Measurements from ENCODE around the gene C1orf159. TPM values are rescaled to one million over a fixed set of nuclear protein-coding genes. Genes with fewer than 3 reads are reported as not detected.

The C1orf159 gene
- total RNA-seq, 2 donors from 2014 or later, result 8.8 to 13.2 TPM

GRCh38 chr1:1086911-1087341 is 29.0 kb downstream of the C1orf159 start:
- no peak overlapping the region for H3K4me3 ChIP-seq
- no peaks in the 10 kb centered on the region for H3K36me3 ChIP-seq (replicated peaks in 1 of 2; ENCODE audit: insufficient read depth in 1 of 2, low read depth in 2 of 2)
- no peak for DNase-seq
- H3K9me3 ChIP-seq, result no peaks in the 10 kb centered on the region
- intact Hi-C loops (cut with DNase I), result no loop called here
- no peak for ATAC-seq
- no peaks in the 10 kb centered on the region for H3K27me3 ChIP-seq
- no peak overlapping the region for H3K27ac ChIP-seq
- no peaks in the 10 kb centered on the region for H3K4me1 ChIP-seq
- 84 to 92% methylated on average over 10 to 11 of the region's 17 CpGs for WGBS, 2 donors
- TF ChIP-seq POLR2A (IDR thresholded peaks at IDR 0.05), result no peak
- TF ChIP-seq CTCF (IDR thresholded peaks at IDR 0.05), result no peak

- Histone ChIP-seq H3K27ac (no peak overlapping the region), H3K27me3 (no peaks in the 10 kb centered on the region), H3K4me1 (no peaks in the 10 kb centered on the region), H3K36me3 (replicated peaks in 1 of 2; ENCODE audit: insufficient read depth in 1 of 2, low read depth in 2 of 2) (no peaks in the 10 kb centered on the region), H3K4me3 (no peak overlapping the region), H3K9me3 (no peaks in the 10 kb centered on the region)
- DNase-seq, result no peak
- no peak for ATAC-seq
- intact Hi-C loops (cut with DNase I), result no loop called here
- WGBS, 2 donors, result 89 to 93% methylated on average over 15 to 37 of the region's 38 CpGs
- no peak for TF ChIP-seq CTCF (IDR thresholded peaks at IDR 0.05)
- no peak for TF ChIP-seq POLR2A (IDR thresholded peaks at IDR 0.05)
Measured at GRCh38 chr1:1085911-1086841, 29.7 kb downstream of the C1orf159 start.

- DNase-seq, result no peak
- 93% methylated on average over 26 of the region's 30 CpGs; no CpG with 5 or more reads in 1 of the 2 donors for WGBS, 2 donors
- no peak for ATAC-seq
- no peaks in the 10 kb centered on the region for H3K36me3 ChIP-seq (replicated peaks in 1 of 2; ENCODE audit: insufficient read depth in 1 of 2, low read depth in 2 of 2)
- no peaks in the 10 kb centered on the region for H3K9me3 ChIP-seq
- H3K27me3 ChIP-seq, result no peaks in the 10 kb centered on the region
- H3K4me1 ChIP-seq, result peaks cover 2% of the 10 kb centered on the region
- H3K27ac ChIP-seq, result no peak overlapping the region
- TF ChIP-seq POLR2A (IDR thresholded peaks at IDR 0.05) (no peak), CTCF (IDR thresholded peaks at IDR 0.05) (no peak)
- H3K4me3 ChIP-seq, result no peak overlapping the region
- intact Hi-C loops (cut with DNase I), result no loop called here
Measured at GRCh38 chr1:1085171-1085841, 30.6 kb downstream of the C1orf159 start.

- intact Hi-C loops (cut with DNase I), result no loop called here
- H3K9me3 ChIP-seq, result no peaks in the 10 kb centered on the region
- 91 to 94% methylated on average over 8 to 31 of the region's 38 CpGs for WGBS, 2 donors
- no peak for ATAC-seq
- H3K27me3 ChIP-seq, result no peaks in the 10 kb centered on the region
- no peak for DNase-seq
- no peaks in the 10 kb centered on the region for H3K36me3 ChIP-seq (replicated peaks in 1 of 2; ENCODE audit: insufficient read depth in 1 of 2, low read depth in 2 of 2)
- no peak overlapping the region for H3K4me3 ChIP-seq
- H3K4me1 ChIP-seq, result peaks cover 9% of the 10 kb centered on the region
- TF ChIP-seq CTCF (IDR thresholded peaks at IDR 0.05) (no peak), POLR2A (IDR thresholded peaks at IDR 0.05) (no peak)
- H3K27ac ChIP-seq, result no peak overlapping the region
Measured at GRCh38 chr1:1084372-1085170, 31.3 kb downstream of the C1orf159 start.
